HEK293 (cell line): ENCODE results near the gene RYR2.
"Not testable (repeated sequence)": the region's sequence is repeated elsewhere in the genome, so short reads cannot be mapped to it uniquely, and the experiment has no call there.

ENCODE experiments used
- CTCF ChIA-PET: fragments of 350-600 bp; formaldehyde crosslinking; extraction: SDS; loops from one replicate; lab custom pipeline; 2021; ENCODE audit warnings: antibody characterized with exemption; lab: Yijun Ruan, JAX
- POLR2A ChIA-PET: fragments of 300-600 bp; formaldehyde crosslinking; extraction: SDS; loops from one replicate; lab custom pipeline; 2020; ENCODE audit warnings: antibody characterized with exemption, inconsistent platforms; lab: Yijun Ruan, JAX
- H3K27ac ChIP-seq: fragments of 200-500 bp; sonication (Bioruptor generic); 2 replicates; pipeline ENCODE4 v1.5.1; 2014; ENCODE audit warnings: low read depth, low read length, control low read depth, inconsistent platforms; ENCODE audit errors: extremely low read depth
- H3K36me3 ChIP-seq, 2 experiments: fragments of 200-500 bp in 1 of 2; sonication (Bioruptor generic) in 1 of 2; 1 replicate in 1 of 2; 2 replicates in 1 of 2; pipeline ENCODE4 v1.5.1; 2014 to 2017; ENCODE audit warnings: inconsistent platforms in 2 of 2, low read length in 2 of 2; ENCODE audit not compliant: control insufficient read depth in 2 of 2, insufficient read depth in 1 of 2
- H3K4me1 ChIP-seq: fragments of 200-500 bp; sonication (Bioruptor generic); 2 replicates; pipeline ENCODE4 v1.5.1; 2014; ENCODE audit warnings: mild to moderate bottlenecking, low read length, inconsistent platforms; ENCODE audit not compliant: control insufficient read depth, insufficient read depth
- H3K4me3 ChIP-seq: 2 replicates; pipeline ENCODE4 v1.5.1; 2011; ENCODE audit warnings: low read depth, mild to moderate bottlenecking, control low read depth, low read length, moderate library complexity
- H3K9me3 ChIP-seq: fragments of 200-500 bp; sonication (Bioruptor generic); 2 replicates; pipeline ENCODE4 v1.5.1; 2014; ENCODE audit warnings: low read depth, low read length, inconsistent platforms; ENCODE audit not compliant: control insufficient read depth, insufficient read depth
- ELK4 ChIP-seq: IDR thresholded peaks from 2 replicates; pipeline ENCODE4 v1.6.1; 2011; ENCODE audit warnings: mild to moderate bottlenecking, low read depth, low read length, borderline replicate concordance
- FEZF1 ChIP-seq: fragments of 450-650 bp; formaldehyde crosslinking; IDR thresholded peaks from 2 replicates; pipeline ENCODE4 v1.5.1; 2016; ENCODE audit warnings: missing biosample characterization, missing genetic modification characterization
- HOXC10 ChIP-seq: sonication (generic); formaldehyde crosslinking; IDR thresholded peaks from 2 replicates; pipeline ENCODE4 v1.8.1; 2023; ENCODE audit warnings: mild to moderate bottlenecking, missing genetic modification reagents
- KLF9 ChIP-seq: fragments of 450-650 bp; formaldehyde crosslinking; IDR thresholded peaks from 2 replicates; pipeline ENCODE4 v1.5.1; 2016; ENCODE audit warnings: missing biosample characterization, missing genetic modification characterization, low read depth
- RBAK ChIP-seq: fragments of 450-650 bp; formaldehyde crosslinking; IDR thresholded peaks from 2 replicates; pipeline ENCODE4 v1.5.1; 2016; ENCODE audit warnings: missing biosample characterization, missing genetic modification characterization
- TSHZ1 ChIP-seq: fragments of 450-650 bp; formaldehyde crosslinking; IDR thresholded peaks from 2 replicates; pipeline ENCODE4 v1.5.1; 2016; ENCODE audit warnings: missing biosample characterization, missing genetic modification characterization, borderline replicate concordance
- ZBTB44 ChIP-seq: fragments of 450-650 bp; IDR thresholded peaks from 2 replicates; pipeline ENCODE4 v1.5.1; 2018; ENCODE audit warnings: missing biosample characterization, mild to moderate bottlenecking, missing genetic modification characterization
- ZBTB6 ChIP-seq: fragments of 450-650 bp; formaldehyde crosslinking; IDR thresholded peaks from 2 replicates; pipeline ENCODE4 v1.5.1; 2017; ENCODE audit warnings: missing biosample characterization, missing genetic modification characterization
- ZBTB7A ChIP-seq: fragments of 450-650 bp; formaldehyde crosslinking; IDR thresholded peaks from 2 replicates; pipeline ENCODE4 v1.5.1; 2016; ENCODE audit warnings: low read depth, missing biosample characterization, missing genetic modification characterization
- ZFP37 ChIP-seq: fragments of 450-650 bp; formaldehyde crosslinking; IDR thresholded peaks from 2 replicates; pipeline ENCODE4 v1.5.1; 2016; ENCODE audit warnings: missing biosample characterization, missing genetic modification characterization
- ZNF184 ChIP-seq: fragments of 450-650 bp; IDR thresholded peaks from 2 replicates; pipeline ENCODE4 v1.5.1; 2018; ENCODE audit warnings: missing biosample characterization, mild to moderate bottlenecking, missing genetic modification characterization
- ZNF202 ChIP-seq: fragments of 450-650 bp; formaldehyde crosslinking; IDR thresholded peaks from 2 replicates; pipeline ENCODE4 v1.5.1; 2016; ENCODE audit warnings: missing biosample characterization, missing genetic modification characterization, borderline replicate concordance
- ZNF214 ChIP-seq: fragments of 450-650 bp; formaldehyde crosslinking; IDR thresholded peaks from 2 replicates; pipeline ENCODE4 v1.5.1; 2017; ENCODE audit warnings: missing biosample characterization, mild to moderate bottlenecking, missing genetic modification characterization, borderline replicate concordance
- ZNF292 ChIP-seq: fragments of 450-650 bp; formaldehyde crosslinking; IDR thresholded peaks from 2 replicates; pipeline ENCODE4 v1.5.1; 2016; ENCODE audit warnings: low read depth, missing biosample characterization, missing genetic modification characterization, borderline replicate concordance
- ZNF341 ChIP-seq: fragments of 450-650 bp; formaldehyde crosslinking; IDR thresholded peaks from 2 replicates; pipeline ENCODE4; 2016; ENCODE audit warnings: low read depth, missing biosample characterization, missing genetic modification characterization
- ZNF473 ChIP-seq: fragments of 450-650 bp; formaldehyde crosslinking; IDR thresholded peaks from 2 replicates; pipeline ENCODE4 v1.5.1; 2017; ENCODE audit warnings: missing biosample characterization, missing genetic modification characterization
- ZNF600 ChIP-seq: fragments of 450-650 bp; formaldehyde crosslinking; IDR thresholded peaks from 2 replicates; pipeline ENCODE4 v1.5.1; 2016; ENCODE audit warnings: missing biosample characterization, missing genetic modification characterization
- ZNF623 ChIP-seq: fragments of 450-650 bp; formaldehyde crosslinking; IDR thresholded peaks from 2 replicates; pipeline ENCODE4 v1.5.1; 2016; ENCODE audit warnings: missing biosample characterization, missing genetic modification characterization
- ZSCAN4 ChIP-seq: fragments of 450-650 bp; formaldehyde crosslinking; IDR thresholded peaks from 2 replicates; pipeline ENCODE4 v1.5.1; 2017; ENCODE audit warnings: missing biosample characterization, missing genetic modification characterization

Gene RYR2

GRCh38 chr1:237583756-237584155 lies 541.8 kb downstream of the RYR2 start (continued):
- no peak for TF ChIP-seq ZBTB6 (tag by site-specific recombination)
- no peak for TF ChIP-seq ZNF292 (tag by site-specific recombination)
- TF ChIP-seq TSHZ1 (tag by site-specific recombination) = no peak
- TF ChIP-seq ZNF600 = no peak
- TF ChIP-seq KLF9 (tag by site-specific recombination) = no peak

- ChIA-PET CTCF (interaction anchor here (0.7 kb wide), 1 partner anchor 19 kb away, joined by 3 read pairs; no protein-coding TSS in a partner anchor), POLR2A (no interaction called here)
- Histone ChIP-seq H3K36me3 (no peaks in the 10 kb centered on the region), H3K27ac (no peak overlapping the region), H3K4me3 (no peak overlapping the region), H3K9me3 (no peaks in the 10 kb centered on the region), H3K4me1 (no peaks in the 10 kb centered on the region)
- no peak for TF ChIP-seq FEZF1
- TF ChIP-seq RBAK = no peak
- TF ChIP-seq ZNF341 (tag by site-specific recombination) = no peak
- no peak for TF ChIP-seq ZNF202 (tag by site-specific recombination)
- no peak for TF ChIP-seq ELK4
- TF ChIP-seq ZNF623 (tag by site-specific recombination) = no peak
- TF ChIP-seq ZNF184 (tag by site-specific recombination) = no peak
- no peak for TF ChIP-seq ZNF473 (tag by site-specific recombination)
- TF ChIP-seq ZBTB7A (tag by site-specific recombination) = no peak
Measured at GRCh38 chr1:237590386-237590785, 548.4 kb downstream of the RYR2 start.

GRCh38 chr1:237591353-237591752 lies 549.4 kb downstream of the RYR2 start:
- Histone ChIP-seq H3K36me3 (no peaks in the 10 kb centered on the region), H3K4me1 (no peaks in the 10 kb centered on the region), H3K4me3 (no peak overlapping the region), H3K9me3 (no peaks in the 10 kb centered on the region; the same call in 1 of the 2 replicates), H3K27ac (no peak overlapping the region)
- ChIA-PET CTCF (interaction anchor here (0.6 kb wide), 2 partner anchors 20 to 30 kb away, joined by 3 read pairs; no protein-coding TSS in a partner anchor), POLR2A (no interaction called here)
- TF ChIP-seq ZSCAN4 = no peak
- no peak for TF ChIP-seq ZFP37 (tag by site-specific recombination)
- TF ChIP-seq ZNF214 (tag by site-specific recombination) = no peak
- TF ChIP-seq ZBTB44 (tag by site-specific recombination) = no peak
- no peak for TF ChIP-seq HOXC10

GRCh38 chr1:237603036-237603568 lies 561.1 kb downstream of the RYR2 start:
- H3K4me1 ChIP-seq, H3K9me3 ChIP-seq, H3K36me3 ChIP-seq, H3K27ac ChIP-seq, CTCF ChIA-PET, H3K4me3 ChIP-seq, POLR2A ChIA-PET: not testable (repeated sequence)
